Endothelial cell of umbilical vein (primary cell): ENCODE results near the gene FRMD7.

ENCODE experiments used
- CTCF ChIP-seq, 2 donors: IDR thresholded peaks; 1 replicate in 1 of 2; 2 replicates in 1 of 2; pipeline ENCODE4 v1.5.1; 2011; ENCODE audit warnings: low read length in 2 of 2, mild to moderate bottlenecking in 2 of 2, moderate library complexity in 2 of 2, control low read depth in 1 of 2, inconsistent platforms in 1 of 2, low read depth in 1 of 2; ENCODE audit not compliant: insufficient read depth in 1 of 2; ENCODE audit errors: extremely low read depth in 1 of 2
- POLR2A ChIP-seq: IDR thresholded peaks from 2 replicates; pipeline ENCODE4 v1.6.1; 2012; ENCODE audit warnings: low read depth, mild to moderate bottlenecking, control low read depth, low read length

- TF ChIP-seq POLR2A = no peak
- no peak for TF ChIP-seq CTCF (IDR thresholded peaks at IDR 0.05; ENCODE audit: extremely low read depth in 1 of 2, insufficient read depth in 1 of 2, low read depth in 1 of 2, low read length in 2 of 2)
These were observed 81.3 kb downstream of the FRMD7 start for GRCh38 chrX:132046533-132046932.
